ENCODE measurements around the gene ZCCHC17.

Gene ZCCHC17

GRCh38 chr1:31362032-31362431 is 65.2 kb downstream of the ZCCHC17 start:
- Histone ChIP-seq H2AFZ (ENCODE audit: low read depth) (no peak overlapping the region), H3K4me3 (IDR thresholded peaks at IDR 0.05; ENCODE audit: insufficient read depth, low read depth, low read length) (no peak overlapping the region), H3K4me2 (no peak overlapping the region), H3K9ac (no peak overlapping the region), H3K36me3 (ENCODE audit: insufficient read depth) (no peaks in the 10 kb centered on the region), H4K20me1 (ENCODE audit: insufficient read depth) (no peaks in the 10 kb centered on the region), H3K27ac (no peak overlapping the region), H3K27me3 (ENCODE audit: insufficient read depth, low read depth) (no peaks in the 10 kb centered on the region), H3K79me2 (ENCODE audit: insufficient read depth, low read depth) (no peaks in the 10 kb centered on the region), H3K4me1 (ENCODE audit: low read depth, poor library complexity, severe bottlenecking) (no peaks in the 10 kb centered on the region)
- no peak for TF ChIP-seq CTCF (conservative IDR thresholded peaks at IDR 0.05; ENCODE audit: low read depth, low read length)

GRCh38 chr1:31364561-31365250 is 67.9 kb downstream of the ZCCHC17 start:
- Histone ChIP-seq H3K4me1 (ENCODE audit: low read depth, poor library complexity, severe bottlenecking) (no peaks in the 10 kb centered on the region), H3K4me2 (no peak overlapping the region), H2AFZ (ENCODE audit: low read depth) (no peak overlapping the region), H3K27me3 (ENCODE audit: insufficient read depth, low read depth) (no peaks in the 10 kb centered on the region), H4K20me1 (ENCODE audit: insufficient read depth) (no peaks in the 10 kb centered on the region), H3K9ac (no peak overlapping the region), H3K79me2 (ENCODE audit: insufficient read depth, low read depth) (no peaks in the 10 kb centered on the region), H3K27ac (no peak overlapping the region), H3K36me3 (ENCODE audit: insufficient read depth) (no peaks in the 10 kb centered on the region), H3K4me3 (IDR thresholded peaks at IDR 0.05; ENCODE audit: insufficient read depth, low read depth, low read length) (no peak overlapping the region)
- no peak for TF ChIP-seq CTCF (conservative IDR thresholded peaks at IDR 0.05; ENCODE audit: low read depth, low read length)

- Histone ChIP-seq H3K4me3 (IDR thresholded peaks at IDR 0.05; ENCODE audit: insufficient read depth, low read depth, low read length) (no peak overlapping the region), H3K4me1 (ENCODE audit: low read depth, poor library complexity, severe bottlenecking) (no peaks in the 10 kb centered on the region), H3K9ac (no peak overlapping the region), H3K36me3 (ENCODE audit: insufficient read depth) (no peaks in the 10 kb centered on the region), H3K27me3 (ENCODE audit: insufficient read depth, low read depth) (no peaks in the 10 kb centered on the region), H4K20me1 (ENCODE audit: insufficient read depth) (no peaks in the 10 kb centered on the region), H3K4me2 (no peak overlapping the region), H3K27ac (no peak overlapping the region), H3K79me2 (ENCODE audit: insufficient read depth, low read depth) (no peaks in the 10 kb centered on the region), H2AFZ (ENCODE audit: low read depth) (no peak overlapping the region)
- no peak for TF ChIP-seq CTCF (conservative IDR thresholded peaks at IDR 0.05; ENCODE audit: low read depth, low read length)
Measured at GRCh38 chr1:31366796-31367195, 70.0 kb downstream of the ZCCHC17 start.

- Histone ChIP-seq H4K20me1 (ENCODE audit: insufficient read depth) (no peaks in the 10 kb centered on the region), H2AFZ (ENCODE audit: low read depth) (no peak overlapping the region)
Measured at GRCh38 chr1:31368611-31369107, 71.8 kb downstream of the ZCCHC17 start.

More at GRCh38 chr1:31368611-31369107, 71.8 kb downstream of the ZCCHC17 start:
- H3K27ac ChIP-seq: no peak overlapping the region
- H3K27me3 ChIP-seq (ENCODE audit: insufficient read depth, low read depth): no peaks in the 10 kb centered on the region
- H3K4me1 ChIP-seq (ENCODE audit: low read depth, poor library complexity, severe bottlenecking): no peaks in the 10 kb centered on the region
- no peaks in the 10 kb centered on the region for H3K79me2 ChIP-seq (ENCODE audit: insufficient read depth, low read depth)
- H3K36me3 ChIP-seq (ENCODE audit: insufficient read depth): no peaks in the 10 kb centered on the region
- no peak overlapping the region for H3K4me2 ChIP-seq
- no peak for TF ChIP-seq CTCF (conservative IDR thresholded peaks at IDR 0.05; ENCODE audit: low read depth, low read length)
- no peak overlapping the region for H3K4me3 ChIP-seq (IDR thresholded peaks at IDR 0.05; ENCODE audit: insufficient read depth, low read depth, low read length)
- no peak overlapping the region for H3K9ac ChIP-seq

Measured in KMS-11 (cell line).